H9 (cell line): ENCODE results near the gene CYP27C1. TPM values are rescaled to one million over a fixed set of nuclear protein-coding genes. Genes with fewer than 3 reads are reported as not detected.

ENCODE experiments used
- DNase-seq: peaks from one replicate; pipeline ENCODE4 v3.0.0-alpha.2; 2017
- H2AFZ ChIP-seq: one replicate; pipeline ENCODE4 v1.6.1; 2013; ENCODE audit warnings: mild to moderate bottlenecking, low read length, control low read depth, moderate library complexity
- H2AK5ac ChIP-seq: 2 replicates; pipeline ENCODE4 v1.6.1; 2013; ENCODE audit warnings: low read length, control low read depth, mixed read lengths; ENCODE audit not compliant: insufficient read length
- H2BK120ac ChIP-seq: one replicate; pipeline ENCODE4 v1.6.1; 2013; ENCODE audit warnings: low read depth, mild to moderate bottlenecking, low read length, control low read depth, inconsistent platforms; ENCODE audit not compliant: poor library complexity, severe bottlenecking
- H2BK12ac ChIP-seq: 2 replicates; pipeline ENCODE4 v1.6.1; 2013; ENCODE audit warnings: low read length, control low read depth, mixed read lengths, low read depth; ENCODE audit not compliant: insufficient read length
- H2BK15ac ChIP-seq: 2 replicates; pipeline ENCODE4 v1.6.1; 2013; ENCODE audit warnings: low read depth, low read length, control low read depth
- H2BK20ac ChIP-seq: one replicate; pipeline ENCODE4 v1.6.1; 2013; ENCODE audit warnings: low read depth, mild to moderate bottlenecking, low read length, control low read depth, inconsistent platforms; ENCODE audit not compliant: poor library complexity, severe bottlenecking
- H2BK5ac ChIP-seq: 2 replicates; pipeline ENCODE4 v1.6.1; 2013; ENCODE audit warnings: low read length, control low read depth, mixed read lengths; ENCODE audit not compliant: insufficient read length
- H3K14ac ChIP-seq: 2 replicates; pipeline ENCODE4 v1.6.1; 2013; ENCODE audit warnings: low read length, control low read depth; ENCODE audit not compliant: insufficient read depth
- H3K18ac ChIP-seq: 2 replicates; pipeline ENCODE4 v1.6.1; 2013; ENCODE audit warnings: low read depth, mild to moderate bottlenecking, mixed read lengths, low read length, control low read depth; ENCODE audit not compliant: insufficient read length
- H3K23ac ChIP-seq: 2 replicates; pipeline ENCODE4 v1.6.1; 2013; ENCODE audit warnings: low read length, control low read depth, mixed read lengths, low read depth; ENCODE audit not compliant: insufficient read length
- H3K23me2 ChIP-seq: 2 replicates; pipeline ENCODE4 v1.6.1; 2013; ENCODE audit warnings: low read depth, mild to moderate bottlenecking, mixed read lengths, low read length, control low read depth; ENCODE audit not compliant: insufficient read length, poor library complexity, severe bottlenecking
- H3K27ac ChIP-seq: 2 replicates; pipeline ENCODE4 v1.5.1; 2013; ENCODE audit warnings: low read length, control low read depth, mixed read lengths, low read depth; ENCODE audit not compliant: insufficient read length
- H3K27me3 ChIP-seq: 2 replicates; pipeline ENCODE4 v1.6.1; 2013; ENCODE audit warnings: low read length, control low read depth, inconsistent platforms; ENCODE audit not compliant: insufficient read depth
- H3K4ac ChIP-seq: 2 replicates; pipeline ENCODE4 v1.6.1; 2013; ENCODE audit warnings: low read depth, mild to moderate bottlenecking, control low read depth, inconsistent platforms, low read length, moderate library complexity
- H3K4me1 ChIP-seq: 2 replicates; pipeline ENCODE4 v1.6.1; 2013; ENCODE audit warnings: low read length, control low read depth, inconsistent platforms; ENCODE audit not compliant: insufficient read depth
- H3K4me2 ChIP-seq: 2 replicates; pipeline ENCODE4 v1.6.1; 2013; ENCODE audit warnings: low read length, control low read depth, mixed read lengths; ENCODE audit not compliant: insufficient read length, insufficient read depth
- H3K56ac ChIP-seq: 2 replicates; pipeline ENCODE4 v1.6.1; 2013; ENCODE audit warnings: low read depth, mild to moderate bottlenecking, mixed read lengths, low read length, control low read depth; ENCODE audit not compliant: insufficient read length
- H3K79me1 ChIP-seq: 2 replicates; pipeline ENCODE4 v1.6.1; 2013; ENCODE audit warnings: low read depth, mild to moderate bottlenecking, moderate library complexity, low read length, control low read depth, inconsistent platforms; ENCODE audit not compliant: insufficient read depth, poor library complexity, severe bottlenecking
- H3K79me2 ChIP-seq: 2 replicates; pipeline ENCODE4 v1.6.1; 2013; ENCODE audit warnings: low read length, control low read depth, inconsistent platforms; ENCODE audit not compliant: insufficient read depth
- H3K9ac ChIP-seq: 2 replicates; pipeline ENCODE4 v1.6.1; 2013; ENCODE audit warnings: low read length, control low read depth, mixed read lengths; ENCODE audit not compliant: insufficient read length; ENCODE audit errors: extremely low read depth
- H3K9me3 ChIP-seq: one replicate; pipeline ENCODE4 v1.6.1; 2013; ENCODE audit warnings: low read depth, low read length, inconsistent platforms; ENCODE audit not compliant: control insufficient read depth
- H3T11ph ChIP-seq: one replicate; pipeline ENCODE4 v1.6.1; 2013; ENCODE audit warnings: mild to moderate bottlenecking, low read length, control low read depth, inconsistent platforms
- H4K20me1 ChIP-seq: one replicate; pipeline ENCODE4 v1.6.1; 2013; ENCODE audit not compliant: control insufficient read depth, insufficient read length, insufficient read depth
- H4K5ac ChIP-seq: 2 replicates; pipeline ENCODE4 v1.6.1; 2013; ENCODE audit warnings: low read depth, mild to moderate bottlenecking, mixed read lengths, low read length, control low read depth; ENCODE audit not compliant: insufficient read length
- H4K8ac ChIP-seq: replicated peaks from 2 replicates; pipeline ENCODE4 v1.6.1; 2013; ENCODE audit warnings: low read length, control low read depth, mixed read lengths, low read depth; ENCODE audit not compliant: insufficient read length
- H4K91ac ChIP-seq: 2 replicates; pipeline ENCODE4 v1.6.1; 2013; ENCODE audit warnings: low read depth, mild to moderate bottlenecking, moderate library complexity, mixed read lengths, low read length, control low read depth; ENCODE audit not compliant: insufficient read length
- H3K27ac Mint-ChIP-seq, 3 experiments: 2 replicates in 2 of 3; 3 replicates in 1 of 3; pipeline ENCODE4 v1.8.0; 2020 to 2021; ENCODE audit warnings: mixed read lengths in 3 of 3, mild to moderate bottlenecking in 1 of 3, moderate library complexity in 1 of 3
- H3K27me3 Mint-ChIP-seq: 2 replicates; pipeline ENCODE4 v1.8.0; 2021; ENCODE audit warnings: low read depth, mild to moderate bottlenecking, moderate library complexity, mixed read lengths
- H3K36me3 Mint-ChIP-seq, 3 experiments: 2 replicates in 2 of 3; 3 replicates in 1 of 3; pipeline ENCODE4 v1.8.0; 2020 to 2021; ENCODE audit warnings: low read depth in 3 of 3, mixed read lengths in 3 of 3; ENCODE audit not compliant: insufficient read depth in 1 of 3
- H3K4me1 Mint-ChIP-seq, 2 experiments: 2 replicates each; pipeline ENCODE4 v1.8.0; 2020; ENCODE audit warnings: mixed read lengths in 2 of 2
- H3K4me3 Mint-ChIP-seq, 2 experiments: 2 replicates in 1 of 2; 3 replicates in 1 of 2; pipeline ENCODE4 v1.8.0; 2020 to 2021; ENCODE audit warnings: mild to moderate bottlenecking in 2 of 2, mixed read lengths in 2 of 2, moderate library complexity in 1 of 2
- H3K9me3 Mint-ChIP-seq, 2 experiments: 2 replicates in 1 of 2; 3 replicates in 1 of 2; pipeline ENCODE4 v1.8.0; 2020; ENCODE audit warnings: mild to moderate bottlenecking in 2 of 2, mixed read lengths in 2 of 2, moderate library complexity in 1 of 2
- WGBS: extraction: QIAGEN DNeasy Blood & Tissue Kit; methylation state at CpG from one replicate; pipeline ENCODE4 v1.1.7; 2013; ENCODE audit warnings: missing lambda C conversion rate, low lambda C conversion rate, mixed read lengths; ENCODE audit not compliant: insufficient read length; ENCODE audit errors: extremely low coverage; 5-methylcytosine and 5-hydroxymethylcytosine counted together
- total RNA-seq: library from RNA; stranded (reverse); gene quantifications from 2 replicates; pipeline ENCODE4 v1.2.1, GENCODE V29; 2021
- TF ChIP-seq, protein P1 (sequence below): fragments of 200-600 bp; sonication (generic); conservative IDR thresholded peaks from 3 replicates; pipeline ENCODE4 v1.8.0; 2021; ENCODE audit warnings: antibody characterized with exemption, mild to moderate bottlenecking

The CYP27C1 gene
- total RNA-seq, 1 experiment from 2014 or later, result 2.3 TPM

DNA sequence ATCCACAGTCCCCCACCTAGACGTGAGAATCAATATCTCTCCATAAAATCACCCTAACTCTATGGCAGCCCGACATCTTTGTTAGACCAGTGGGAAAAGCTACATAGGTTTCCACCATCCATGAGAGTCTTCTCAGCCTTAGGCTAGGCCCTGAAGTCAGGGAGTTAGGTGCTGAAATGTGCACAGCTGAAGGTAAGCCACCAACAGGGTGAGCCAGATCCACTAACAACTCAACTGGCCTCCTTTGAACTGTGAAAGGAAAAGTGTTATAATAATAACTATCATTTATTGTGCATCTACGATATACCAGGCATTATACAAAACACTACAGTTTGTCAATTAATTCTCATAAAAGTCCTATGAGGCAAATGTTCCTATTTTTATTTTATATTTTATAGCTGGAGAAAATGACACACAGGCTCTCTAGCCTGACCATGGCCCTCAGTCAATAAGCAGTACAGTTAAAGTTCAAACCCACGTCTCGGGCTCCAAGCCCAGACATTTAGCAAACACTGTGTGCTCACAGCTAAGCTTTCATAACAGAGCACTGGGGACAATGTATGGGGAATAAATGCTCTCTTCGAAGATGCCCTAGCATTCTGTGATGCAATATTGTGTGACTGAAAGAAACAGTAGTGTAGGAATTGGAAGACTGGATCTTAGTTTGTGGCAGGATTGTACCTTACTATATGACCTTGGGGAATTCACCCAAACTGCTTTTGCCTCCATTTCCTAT is 11.2 kb upstream of the CYP27C1 start:
- H2BK15ac ChIP-seq, result no peak overlapping the region
- no peak overlapping the region for H2BK120ac ChIP-seq
- H3K23me2 ChIP-seq, result no peaks in the 10 kb centered on the region
- H3K23ac ChIP-seq, result no peak overlapping the region
- H2BK12ac ChIP-seq, result no peak overlapping the region
- no peaks in the 10 kb centered on the region for H3K9me3 ChIP-seq
- H4K91ac ChIP-seq, result no peak overlapping the region
- peaks cover 0 to 1% of the 10 kb centered on the region in 2 experiments; a peak in 1 of 5 replicates for H3K9me3 Mint-ChIP-seq
- H3T11ph ChIP-seq, result no peak overlapping the region
- TF ChIP-seq, protein P1, sequence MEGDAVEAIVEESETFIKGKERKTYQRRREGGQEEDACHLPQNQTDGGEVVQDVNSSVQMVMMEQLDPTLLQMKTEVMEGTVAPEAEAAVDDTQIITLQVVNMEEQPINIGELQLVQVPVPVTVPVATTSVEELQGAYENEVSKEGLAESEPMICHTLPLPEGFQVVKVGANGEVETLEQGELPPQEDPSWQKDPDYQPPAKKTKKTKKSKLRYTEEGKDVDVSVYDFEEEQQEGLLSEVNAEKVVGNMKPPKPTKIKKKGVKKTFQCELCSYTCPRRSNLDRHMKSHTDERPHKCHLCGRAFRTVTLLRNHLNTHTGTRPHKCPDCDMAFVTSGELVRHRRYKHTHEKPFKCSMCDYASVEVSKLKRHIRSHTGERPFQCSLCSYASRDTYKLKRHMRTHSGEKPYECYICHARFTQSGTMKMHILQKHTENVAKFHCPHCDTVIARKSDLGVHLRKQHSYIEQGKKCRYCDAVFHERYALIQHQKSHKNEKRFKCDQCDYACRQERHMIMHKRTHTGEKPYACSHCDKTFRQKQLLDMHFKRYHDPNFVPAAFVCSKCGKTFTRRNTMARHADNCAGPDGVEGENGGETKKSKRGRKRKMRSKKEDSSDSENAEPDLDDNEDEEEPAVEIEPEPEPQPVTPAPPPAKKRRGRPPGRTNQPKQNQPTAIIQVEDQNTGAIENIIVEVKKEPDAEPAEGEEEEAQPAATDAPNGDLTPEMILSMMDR, result no peak
- no peak overlapping the region for H2BK5ac ChIP-seq
- no peak for DNase-seq
- peaks cover 11 to 12% of the 10 kb centered on the region in 2 experiments for H3K4me1 Mint-ChIP-seq
- H3K27ac ChIP-seq, result no peak overlapping the region
- H3K14ac ChIP-seq, result no peak overlapping the region
- no peak overlapping the region for H3K4ac ChIP-seq
- no peak overlapping the region for H3K9ac ChIP-seq
- H3K27me3 Mint-ChIP-seq, result peaks cover 5% of the 10 kb centered on the region
- H2AK5ac ChIP-seq, result no peak overlapping the region
- H3K4me2 ChIP-seq, result no peak overlapping the region
- H3K27ac Mint-ChIP-seq, result no peak overlapping the region
- H4K20me1 ChIP-seq, result no peaks in the 10 kb centered on the region
- no peak overlapping the region for H3K56ac ChIP-seq
- no peak overlapping the region for H3K18ac ChIP-seq
- no peaks in the 10 kb centered on the region for H3K4me1 ChIP-seq
- no peak overlapping the region for H2AFZ ChIP-seq
- H3K4me3 Mint-ChIP-seq, result no peak overlapping the region
- H4K5ac ChIP-seq, result no peak overlapping the region
- no peaks in the 10 kb centered on the region for H3K79me2 ChIP-seq
- H4K8ac ChIP-seq, result no peak overlapping the region
- no peaks in the 10 kb centered on the region; a peak in 1 of 7 replicates for H3K36me3 Mint-ChIP-seq
- no peaks in the 10 kb centered on the region for H3K79me1 ChIP-seq
- WGBS, result no CpG with 5 or more reads among the region's 6 CpGs
- no peaks in the 10 kb centered on the region for H3K27me3 ChIP-seq
- H2BK20ac ChIP-seq, result no peak overlapping the region
